HUDEP-2 (cell line): Measurements from ENCODE around the gene E2F7.
A peak's percentile ranks its signal among the peaks of the same experiment; 100 is the strongest.

Source experiments
- DNase-seq, 76 experiments: peaks; one replicate each; lab custom pipeline; 2025; ENCODE audit not compliant: unreplicated experiment in 76 of 76; lab: John Stamatoyannopoulos, UW

E2F7 gene

GRCh38 chr12:77023501-77023900 is 41.9 kb downstream of the E2F7 start:
- DNase-seq, result no peak

GRCh38 chr12:77019920-77020319 is 45.4 kb downstream of the E2F7 start:
- no peak for DNase-seq

- no peak for DNase-seq
Observed at GRCh38 chr12:77016606-77017005, 48.8 kb downstream of the E2F7 start.

GRCh38 chr12:77013091-77013490 is 52.3 kb downstream of the E2F7 start:
- DNase-seq, result no peak

GRCh38 chr12:77010691-77011548 is 54.4 kb downstream of the E2F7 start:
- DNase-seq, result peak in 62 of 76 experiments; percentile 1 to 70 (median 33)

- no peak for DNase-seq
Observed at GRCh38 chr12:77007476-77007875, 57.9 kb downstream of the E2F7 start.

GRCh38 chr12:77005611-77006098 is 59.7 kb downstream of the E2F7 start:
- no peak for DNase-seq

GRCh38 chr12:77003914-77004313 is 61.5 kb downstream of the E2F7 start:
- no peak for DNase-seq

- no peak for DNase-seq
Observed at GRCh38 chr12:77003246-77003645, 62.1 kb downstream of the E2F7 start.

GRCh38 chr12:77002382-77002781 is 63.0 kb downstream of the E2F7 start:
- no peak for DNase-seq

- no peak for DNase-seq
Observed at GRCh38 chr12:77001276-77001675, 64.1 kb downstream of the E2F7 start.

- no peak for DNase-seq
Observed at GRCh38 chr12:76998908-76999556, 66.3 kb downstream of the E2F7 start.

- no peak for DNase-seq
Observed at GRCh38 chr12:76998386-76998785, 67.0 kb downstream of the E2F7 start.

GRCh38 chr12:76997011-76997780 is 68.2 kb downstream of the E2F7 start:
- DNase-seq, result no peak

GRCh38 chr12:76990716-76991115 is 74.7 kb downstream of the E2F7 start:
- DNase-seq, result no peak

- DNase-seq, result no peak
Observed at GRCh38 chr12:76984566-76984965, 80.8 kb downstream of the E2F7 start.

- DNase-seq, result no peak
Observed at GRCh38 chr12:76983420-76983819, 81.9 kb downstream of the E2F7 start.

- DNase-seq, result no peak
Observed at GRCh38 chr12:76980196-76980595, 85.2 kb downstream of the E2F7 start.

GRCh38 chr12:76976777-76977382 is 88.5 kb downstream of the E2F7 start:
- DNase-seq, result no peak
